Ishikawa (cell line): ENCODE results near the gene KIZ.

Source experiments
- CEBPB ChIP-seq: IDR thresholded peaks from 2 replicates; pipeline ENCODE4 v1.6.1; 2012
- CREB1 ChIP-seq: IDR thresholded peaks from 2 replicates; pipeline ENCODE4 v1.6.1; 2012; ENCODE audit warnings: low read depth
- EP300 ChIP-seq: IDR thresholded peaks from 2 replicates; pipeline ENCODE4 v1.6.1; 2012; ENCODE audit warnings: borderline replicate concordance
- NFIC ChIP-seq: IDR thresholded peaks from 2 replicates; pipeline ENCODE4 v1.6.1; 2012
- TAF1 ChIP-seq: IDR thresholded peaks from 2 replicates; pipeline ENCODE4 v1.6.1; 2012; ENCODE audit warnings: low read depth, mild to moderate bottlenecking
- TF ChIP-seq, protein P1 (sequence below): IDR thresholded peaks from 2 replicates; pipeline ENCODE4 v1.6.1; 2012

- no peak for TF ChIP-seq NFIC
- no peak for TF ChIP-seq CREB1
- TF ChIP-seq TAF1 = no peak
- no peak for TF ChIP-seq CEBPB
- no peak for TF ChIP-seq EP300
- TF ChIP-seq, protein P1, sequence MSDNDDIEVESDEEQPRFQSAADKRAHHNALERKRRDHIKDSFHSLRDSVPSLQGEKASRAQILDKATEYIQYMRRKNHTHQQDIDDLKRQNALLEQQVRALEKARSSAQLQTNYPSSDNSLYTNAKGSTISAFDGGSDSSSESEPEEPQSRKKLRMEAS = no peak
Measured at GRCh38 chr20:21129861-21130260, 4.0 kb downstream of the KIZ start.
